ENCODE results near the gene CDKAL1. TPM values are rescaled to one million over a fixed set of nuclear protein-coding genes. Genes with fewer than 3 reads are reported as not detected.

CDKAL1 gene
- total and polyA plus RNA-seq, 9 of the 15 experiments (the other 6 are each of a cell fraction or from before 2014, with no cell fraction given): 11.2 to 36.3 (median 20.1) TPM

DNA sequence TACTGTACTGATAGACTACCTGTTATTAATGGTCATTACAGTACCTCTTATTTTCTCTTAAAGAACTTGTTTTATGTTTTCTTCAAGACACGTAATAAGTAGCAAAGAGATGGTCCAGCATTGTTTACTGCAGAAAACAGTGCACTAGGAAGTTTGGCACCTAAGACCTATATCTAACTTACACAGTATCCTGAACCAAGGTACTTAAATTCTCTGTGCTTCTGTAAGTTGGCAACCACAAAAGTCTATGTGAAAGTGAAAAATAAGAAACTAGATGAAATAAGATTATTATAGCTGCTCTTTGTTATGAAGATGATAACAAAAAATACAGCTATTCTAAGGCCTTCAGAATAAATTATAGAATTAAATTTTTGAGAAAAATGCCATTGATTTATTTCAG, 647.6 kb downstream of the CDKAL1 start (continued):
- TF ChIP-seq, protein P1, sequence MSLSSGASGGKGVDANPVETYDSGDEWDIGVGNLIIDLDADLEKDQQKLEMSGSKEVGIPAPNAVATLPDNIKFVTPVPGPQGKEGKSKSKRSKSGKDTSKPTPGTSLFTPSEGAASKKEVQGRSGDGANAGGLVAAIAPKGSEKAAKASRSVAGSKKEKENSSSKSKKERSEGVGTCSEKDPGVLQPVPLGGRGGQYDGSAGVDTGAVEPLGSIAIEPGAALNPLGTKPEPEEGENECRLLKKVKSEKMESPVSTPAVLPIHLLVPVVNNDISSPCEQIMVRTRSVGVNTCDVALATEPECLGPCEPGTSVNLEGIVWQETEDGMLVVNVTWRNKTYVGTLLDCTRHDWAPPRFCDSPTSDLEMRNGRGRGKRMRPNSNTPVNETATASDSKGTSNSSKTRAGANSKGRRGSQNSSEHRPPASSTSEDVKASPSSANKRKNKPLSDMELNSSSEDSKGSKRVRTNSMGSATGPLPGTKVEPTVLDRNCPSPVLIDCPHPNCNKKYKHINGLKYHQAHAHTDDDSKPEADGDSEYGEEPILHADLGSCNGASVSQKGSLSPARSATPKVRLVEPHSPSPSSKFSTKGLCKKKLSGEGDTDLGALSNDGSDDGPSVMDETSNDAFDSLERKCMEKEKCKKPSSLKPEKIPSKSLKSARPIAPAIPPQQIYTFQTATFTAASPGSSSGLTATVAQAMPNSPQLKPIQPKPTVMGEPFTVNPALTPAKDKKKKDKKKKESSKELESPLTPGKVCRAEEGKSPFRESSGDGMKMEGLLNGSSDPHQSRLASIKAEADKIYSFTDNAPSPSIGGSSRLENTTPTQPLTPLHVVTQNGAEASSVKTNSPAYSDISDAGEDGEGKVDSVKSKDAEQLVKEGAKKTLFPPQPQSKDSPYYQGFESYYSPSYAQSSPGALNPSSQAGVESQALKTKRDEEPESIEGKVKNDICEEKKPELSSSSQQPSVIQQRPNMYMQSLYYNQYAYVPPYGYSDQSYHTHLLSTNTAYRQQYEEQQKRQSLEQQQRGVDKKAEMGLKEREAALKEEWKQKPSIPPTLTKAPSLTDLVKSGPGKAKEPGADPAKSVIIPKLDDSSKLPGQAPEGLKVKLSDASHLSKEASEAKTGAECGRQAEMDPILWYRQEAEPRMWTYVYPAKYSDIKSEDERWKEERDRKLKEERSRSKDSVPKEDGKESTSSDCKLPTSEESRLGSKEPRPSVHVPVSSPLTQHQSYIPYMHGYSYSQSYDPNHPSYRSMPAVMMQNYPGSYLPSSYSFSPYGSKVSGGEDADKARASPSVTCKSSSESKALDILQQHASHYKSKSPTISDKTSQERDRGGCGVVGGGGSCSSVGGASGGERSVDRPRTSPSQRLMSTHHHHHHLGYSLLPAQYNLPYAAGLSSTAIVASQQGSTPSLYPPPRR (CRISPR knock-in tag; IDR thresholded peaks at IDR 0.05; ENCODE audit: borderline replicate concordance): no peak
- no peak for TF ChIP-seq OTX1 (CRISPR knock-in tag; IDR thresholded peaks at IDR 0.05)

DNA sequence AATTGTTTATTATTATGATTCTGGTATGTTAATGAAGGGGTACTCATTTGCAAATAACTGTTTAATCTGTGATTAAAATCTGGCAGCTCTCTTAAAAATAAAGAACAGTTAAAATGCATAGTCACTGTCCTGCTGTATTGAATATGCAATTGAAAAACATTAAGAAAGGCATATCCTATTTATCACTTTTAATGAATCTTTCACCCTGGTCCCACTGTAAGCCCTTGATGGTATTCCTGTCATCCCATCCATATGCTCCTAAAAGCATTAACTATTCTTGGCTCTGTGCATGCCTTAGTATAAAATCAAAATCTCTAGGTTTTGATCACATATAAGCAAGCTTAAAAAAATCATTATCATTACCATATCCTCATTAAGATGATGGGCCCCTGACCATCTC, 648.3 kb downstream of the CDKAL1 start:
- no peaks in the 10 kb centered on the region for H3K36me3 ChIP-seq (ENCODE audit: control insufficient read depth, insufficient read depth, low read length)
- no peaks in the 10 kb centered on the region for H4K20me1 ChIP-seq (replicated peaks; ENCODE audit: control insufficient read depth, insufficient read depth, low read length)
- ChIA-PET CTCF (ENCODE audit: low intra/inter-chr PET ratio) (no interaction called here), POLR2A (no interaction called here)
- H3K9me3 ChIP-seq (replicated peaks; ENCODE audit: control insufficient read depth, insufficient read depth, low read depth, low read length): no peaks in the 10 kb centered on the region
- no peak overlapping the region for H3K4me2 ChIP-seq (ENCODE audit: insufficient read depth, low read length)
- intact Hi-C loops (cut with micrococcal nuclease) (no loop called here), in situ Hi-C loops (cut with MboI) (no loop called here)
- ATAC-seq: no peak
- H3K9ac ChIP-seq (ENCODE audit: insufficient read depth in 1 of 2, low read depth in 2 of 2, low read length in 2 of 2): no peak overlapping the region
- H3K4me1 ChIP-seq (replicated peaks in 1 of 2; ENCODE audit: control insufficient read depth in 2 of 2, insufficient read depth in 2 of 2, low read length in 2 of 2): no peaks in the 10 kb centered on the region
- no peak for FAIRE-seq
- no peak overlapping the region for H2AFZ ChIP-seq (ENCODE audit: low read depth, low read length)
- no peak for DNase-seq (ENCODE audit: extremely low read depth in 1 of 4, low spot score in 3 of 4)
- no peaks in the 10 kb centered on the region for H3K79me2 ChIP-seq (ENCODE audit: control insufficient read depth, insufficient read depth, low read length)
- H3K27ac ChIP-seq (ENCODE audit: extremely low read depth, low read depth, low read length): no peak overlapping the region
- H3K4me3 ChIP-seq: no peak overlapping the region
- H3K9me1 ChIP-seq (ENCODE audit: control insufficient read depth, insufficient read depth, low read length): no peaks in the 10 kb centered on the region
- no peaks in the 10 kb centered on the region for H3K27me3 ChIP-seq (ENCODE audit: control insufficient read depth in 2 of 2, insufficient read depth in 2 of 2, low read length in 2 of 2)
- no TSS peak for BruUV-seq (replicated peaks)
- TF ChIP-seq, protein P2, sequence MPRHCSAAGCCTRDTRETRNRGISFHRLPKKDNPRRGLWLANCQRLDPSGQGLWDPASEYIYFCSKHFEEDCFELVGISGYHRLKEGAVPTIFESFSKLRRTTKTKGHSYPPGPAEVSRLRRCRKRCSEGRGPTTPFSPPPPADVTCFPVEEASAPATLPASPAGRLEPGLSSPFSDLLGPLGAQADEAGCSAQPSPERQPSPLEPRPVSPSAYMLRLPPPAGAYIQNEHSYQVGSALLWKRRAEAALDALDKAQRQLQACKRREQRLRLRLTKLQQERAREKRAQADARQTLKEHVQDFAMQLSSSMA (CRISPR knock-in tag; IDR thresholded peaks at IDR 0.05): no peak
- no peak for TF ChIP-seq NFE2L1 (tag; IDR thresholded peaks at IDR 0.05; ENCODE audit: borderline replicate concordance, low read depth)
- no peak for TF ChIP-seq NR1H2 (CRISPR knock-in tag; IDR thresholded peaks at IDR 0.05)
- TF ChIP-seq ELF4 (CRISPR knock-in tag; IDR thresholded peaks at IDR 0.05): no peak

Data from K562 (cell line).